GM18858 (cell line): ENCODE results near the gene HEPN1.

Experiments used
- ATAC-seq: cut with Tn5 transposase; IDR thresholded peaks from one replicate; pipeline ENCODE4 v1.9.1; 2021; ENCODE audit not compliant: unreplicated experiment

Gene HEPN1

GRCh38 chr11:124884869-124885479, 34.1 kb upstream of the HEPN1 start:
- no peak for ATAC-seq

GRCh38 chr11:124886476-124886875, 32.6 kb upstream of the HEPN1 start:
- no peak for ATAC-seq

- ATAC-seq, result no peak
These were observed 31.9 kb upstream of the HEPN1 start for GRCh38 chr11:124886978-124887666.

GRCh38 chr11:124887667-124888013, 31.4 kb upstream of the HEPN1 start:
- no peak for ATAC-seq

GRCh38 chr11:124889191-124890091, 29.6 kb upstream of the HEPN1 start:
- no peak for ATAC-seq

- ATAC-seq, result no peak
These were observed 28.9 kb upstream of the HEPN1 start for GRCh38 chr11:124890151-124890550.

GRCh38 chr11:124890683-124891372, 28.2 kb upstream of the HEPN1 start:
- no peak for ATAC-seq

- ATAC-seq, result no peak
These were observed 27.6 kb upstream of the HEPN1 start for GRCh38 chr11:124891373-124891861.

GRCh38 chr11:124892146-124892545, 26.9 kb upstream of the HEPN1 start:
- no peak for ATAC-seq

GRCh38 chr11:124892750-124893454, 26.1 kb upstream of the HEPN1 start:
- ATAC-seq, result no peak

GRCh38 chr11:124893781-124894401, 25.2 kb upstream of the HEPN1 start:
- no peak for ATAC-seq

- ATAC-seq, result no peak
These were observed 24.2 kb upstream of the HEPN1 start for GRCh38 chr11:124894606-124895430.

- no peak for ATAC-seq
These were observed 23.5 kb upstream of the HEPN1 start for GRCh38 chr11:124895471-124895971.

GRCh38 chr11:124896071-124896750, 22.8 kb upstream of the HEPN1 start:
- no peak for ATAC-seq

GRCh38 chr11:124896821-124897391, 22.1 kb upstream of the HEPN1 start:
- ATAC-seq, result no peak

GRCh38 chr11:124897674-124898262, 21.3 kb upstream of the HEPN1 start, which contains the start of gene ROBO4:
ROBO4 (minus strand) TSS chr11:124897865; CDS start chr11:124897795, 70 bp downstream.
- no peak for ATAC-seq

- no peak for ATAC-seq
These were observed 20.8 kb upstream of the HEPN1 start for GRCh38 chr11:124898263-124898680.

GRCh38 chr11:124898711-124899110, 20.3 kb upstream of the HEPN1 start:
- no peak for ATAC-seq
